Activated naive CD4-positive, alpha-beta T cell treated with anti-CD3 and anti-CD28 coated beads, Interleukin-2, amount 50 U/mL, for 16 hours (primary cell): ENCODE results near the gene ASB2.
A peak's percentile ranks its signal among the peaks of the same experiment; 100 is the strongest.

Source experiments
- DNase-seq: peaks from one replicate; pipeline ENCODE4 v3.0.0-alpha.2; 2020

ASB2 gene

DNA sequence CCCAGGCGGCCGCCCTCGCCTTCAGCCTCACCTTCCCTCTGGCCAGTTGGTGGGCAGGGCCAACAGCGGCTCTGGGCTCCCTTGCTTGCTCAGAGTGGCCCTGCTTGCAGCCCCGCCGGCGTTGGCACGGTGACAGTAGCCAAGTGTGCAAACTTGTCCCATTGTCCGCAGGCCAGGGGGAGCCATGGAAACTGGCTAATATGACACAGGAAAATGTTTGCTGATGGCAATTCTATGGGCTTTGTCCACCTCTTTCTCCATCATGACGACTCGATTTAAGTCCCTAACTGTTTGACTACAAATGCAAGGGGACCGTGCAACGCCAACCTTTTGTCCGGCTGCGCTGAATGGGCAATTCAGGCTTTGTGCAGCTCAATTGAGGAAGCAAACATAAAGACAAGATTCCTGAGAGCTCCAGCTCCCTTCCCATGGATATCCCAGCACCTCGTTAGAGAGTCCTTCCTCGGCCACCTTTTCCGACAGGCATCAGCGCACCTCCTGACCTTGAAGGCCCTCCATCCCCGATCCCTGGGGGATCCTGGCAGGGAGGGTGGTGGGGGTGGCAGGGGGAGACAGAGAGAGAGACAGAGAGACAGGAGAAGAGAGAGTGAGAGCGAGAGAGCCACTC lies 50.0 kb downstream of the ASB2 start:
- no peak for DNase-seq

- no peak for DNase-seq
Observed at GRCh38 chr14:93925374-93925895, 50.9 kb downstream of the ASB2 start.

GRCh38 chr14:93924592-93925355 lies 51.6 kb downstream of the ASB2 start:
- DNase-seq = no peak

DNA sequence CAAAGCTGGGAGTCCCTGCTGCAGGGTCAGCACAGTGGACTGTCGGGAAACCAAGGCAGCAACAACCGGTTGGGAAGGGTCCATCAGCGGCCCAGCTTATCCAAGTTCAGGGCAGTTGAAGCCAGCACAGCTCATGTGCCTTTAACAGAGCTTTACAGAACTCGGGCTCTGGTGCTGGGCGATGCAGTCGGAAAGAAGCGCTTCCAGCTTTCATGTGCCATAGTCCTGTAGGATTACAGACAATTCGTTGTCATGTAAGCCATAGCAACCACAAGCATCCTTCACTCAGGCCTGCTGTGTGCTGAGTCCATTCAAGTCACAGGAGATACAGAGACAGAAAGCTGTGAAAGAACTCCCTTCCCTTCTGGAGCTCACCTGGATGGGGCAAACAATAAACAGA lies 52.7 kb downstream of the ASB2 start:
- DNase-seq = no peak

DNA sequence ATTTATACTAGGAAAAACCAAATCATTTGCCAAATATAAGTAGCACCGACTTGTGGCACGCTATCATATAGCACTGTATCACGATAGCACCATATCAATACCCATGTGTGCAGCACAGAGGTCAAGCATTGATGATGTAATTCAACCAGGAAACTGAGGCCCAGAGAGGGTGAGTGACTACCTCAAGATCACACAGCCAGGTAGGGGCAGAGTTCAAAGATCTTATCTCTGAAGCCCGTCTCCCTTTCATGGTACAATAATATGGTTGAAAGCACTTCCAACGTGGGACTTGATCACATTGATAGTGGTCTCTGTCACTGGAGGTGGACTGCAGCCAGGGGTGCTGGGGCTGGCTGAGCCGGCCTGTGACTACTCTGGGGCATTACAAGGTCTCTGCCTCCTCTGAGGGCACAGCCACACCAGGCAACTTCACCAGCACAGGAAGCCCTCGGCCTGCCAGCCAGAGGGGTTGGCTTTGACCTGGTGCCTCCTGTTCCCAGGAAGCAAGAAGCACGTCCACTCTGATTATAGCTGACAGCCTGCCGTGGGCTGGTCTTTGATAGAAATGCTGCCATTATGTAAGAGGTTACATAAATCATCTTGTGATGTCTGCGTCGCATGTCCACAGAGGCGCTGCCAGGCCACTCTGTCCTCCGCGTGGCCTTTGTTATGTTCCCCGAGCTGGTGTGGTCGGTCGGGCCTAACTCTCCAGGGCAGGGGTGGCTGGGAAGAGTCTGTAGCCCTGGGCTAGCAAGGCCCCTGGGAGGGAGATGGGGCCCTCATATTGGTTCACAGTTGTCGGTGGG lies 55.2 kb downstream of the ASB2 start:
- no peak for DNase-seq

DNA sequence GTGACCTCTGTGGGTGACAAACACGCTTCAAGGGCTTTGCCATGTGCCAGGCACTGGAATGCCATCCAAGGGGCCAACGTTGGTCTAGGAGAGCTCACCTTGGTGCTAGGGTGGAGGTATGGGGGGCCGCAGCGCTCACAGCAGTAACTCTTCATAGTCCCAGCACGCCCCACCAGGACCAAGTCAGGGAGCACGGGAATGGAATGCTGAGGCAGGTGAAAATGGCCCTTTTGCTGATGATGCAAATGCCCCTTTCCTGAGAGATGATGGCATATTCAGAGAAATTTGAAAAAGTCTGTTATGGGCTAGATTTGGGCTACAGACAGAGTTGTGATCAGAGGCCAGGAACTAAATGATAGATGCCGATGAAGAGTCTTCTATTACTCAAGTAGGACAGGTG lies 59.2 kb downstream of the ASB2 start:
- DNase-seq = no peak

GRCh38 chr14:93916498-93916897 lies 59.9 kb downstream of the ASB2 start:
- DNase-seq = no peak

DNA sequence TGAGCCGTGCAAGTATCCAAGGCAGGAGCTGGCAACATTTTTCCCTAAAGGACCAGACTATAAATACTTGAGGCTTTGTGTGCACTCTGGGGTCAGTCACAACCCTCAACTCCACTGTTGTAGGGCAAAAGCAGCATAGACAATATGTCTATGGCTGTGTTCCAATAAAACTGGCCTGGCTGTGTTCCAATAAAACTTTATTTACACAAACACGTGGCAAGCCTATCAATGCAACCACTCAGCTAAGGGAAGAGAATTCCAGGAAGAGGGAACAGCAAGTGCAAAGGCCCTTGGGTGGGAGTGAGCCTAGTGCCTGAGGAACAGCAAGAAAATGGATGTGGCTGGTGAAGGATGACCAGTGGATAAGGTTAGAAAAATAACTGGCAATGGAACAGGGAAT lies 60.6 kb downstream of the ASB2 start:
- DNase-seq = no peak

DNA sequence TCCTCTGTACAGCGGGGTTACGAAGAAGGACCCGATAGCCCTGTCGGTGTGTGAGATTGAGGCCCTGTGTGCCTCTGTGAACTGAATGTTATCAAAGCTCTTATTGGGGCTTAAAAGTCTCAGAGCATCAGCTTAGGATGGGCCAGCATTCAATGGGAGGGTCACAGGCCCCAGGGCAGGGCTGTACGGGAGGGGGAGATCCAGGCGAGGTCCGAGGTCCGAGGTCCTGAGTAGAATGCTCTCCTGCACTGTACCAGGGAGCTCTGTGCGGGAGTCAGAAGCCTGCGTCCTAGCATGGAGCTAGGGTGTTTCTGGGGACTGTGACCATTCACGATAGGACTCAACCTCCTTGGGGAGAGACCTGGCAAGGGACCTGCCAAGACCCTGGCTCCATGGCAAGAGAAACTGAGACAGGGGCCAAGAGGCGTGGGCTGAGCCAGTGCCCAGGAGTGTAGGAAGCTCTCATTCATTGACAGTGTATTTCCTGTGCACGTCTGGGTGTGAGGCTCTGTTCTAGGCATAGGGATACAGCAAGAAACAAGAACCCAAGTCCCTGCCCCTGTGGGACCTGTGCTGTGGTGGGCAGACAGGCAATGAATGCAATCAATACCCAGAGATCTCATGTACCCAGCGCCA lies 61.2 kb downstream of the ASB2 start:
- DNase-seq = no peak

GRCh38 chr14:93914278-93914677 lies 62.1 kb downstream of the ASB2 start:
- no peak for DNase-seq

- DNase-seq = no peak
Observed at GRCh38 chr14:93912782-93913181, 63.6 kb downstream of the ASB2 start.

GRCh38 chr14:93911975-93912615 lies 64.3 kb downstream of the ASB2 start:
- DNase-seq = no peak

- no peak for DNase-seq
Observed at GRCh38 chr14:93909429-93910128, 66.8 kb downstream of the ASB2 start.

DNA sequence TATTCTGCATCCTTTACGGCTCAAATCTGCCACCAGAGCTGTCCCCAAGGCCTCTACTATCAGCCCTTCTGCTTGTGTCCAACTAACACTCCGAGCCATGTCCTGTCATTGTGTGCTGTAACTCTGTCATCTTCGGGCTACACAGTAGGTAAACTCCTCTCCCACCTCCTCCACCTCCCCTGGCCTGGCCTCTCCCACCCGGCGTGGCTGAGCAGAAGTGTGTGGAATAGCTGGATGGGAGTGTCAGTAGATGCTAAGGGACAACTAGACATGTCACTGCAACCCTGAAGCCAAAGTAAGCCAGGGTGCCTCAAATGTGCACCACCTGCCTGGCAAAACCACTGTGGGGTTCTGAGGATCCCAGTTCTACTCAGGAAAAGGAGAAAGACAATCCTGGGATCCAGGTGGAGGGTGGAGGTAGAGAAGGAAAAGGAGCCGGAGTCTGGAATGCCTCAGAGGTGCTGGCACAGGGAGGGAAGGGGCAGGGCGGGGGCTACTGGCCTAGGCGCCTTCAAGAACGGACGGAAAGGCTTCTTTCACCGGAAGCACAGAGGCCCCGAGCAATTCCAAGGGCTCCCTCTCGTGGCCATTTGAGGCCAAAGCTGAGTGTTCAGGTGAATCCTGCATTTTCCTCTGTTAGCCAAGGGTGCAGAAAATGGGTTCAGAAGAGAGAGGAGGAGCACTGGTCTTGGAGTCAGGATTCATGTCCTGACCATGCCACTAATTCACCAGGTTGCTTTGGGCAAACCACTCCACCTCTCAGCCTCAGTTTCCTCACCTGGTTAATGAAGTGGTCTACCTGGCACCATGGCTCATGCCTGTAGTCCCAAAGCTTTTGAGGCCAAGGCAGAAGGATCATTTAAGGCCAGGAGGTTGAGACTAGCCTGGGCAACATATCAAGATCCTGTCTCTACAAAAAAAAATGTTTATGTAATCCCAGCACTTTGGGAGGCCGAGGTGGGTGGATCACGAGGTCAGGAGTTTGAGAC lies 69.7 kb downstream of the ASB2 start:
- peak; percentile 23 for DNase-seq

- DNase-seq = no peak
Observed at GRCh38 chr14:93905623-93906022, 70.7 kb downstream of the ASB2 start.

- no peak for DNase-seq
Observed at GRCh38 chr14:93903342-93904184, 72.8 kb downstream of the ASB2 start.

DNA sequence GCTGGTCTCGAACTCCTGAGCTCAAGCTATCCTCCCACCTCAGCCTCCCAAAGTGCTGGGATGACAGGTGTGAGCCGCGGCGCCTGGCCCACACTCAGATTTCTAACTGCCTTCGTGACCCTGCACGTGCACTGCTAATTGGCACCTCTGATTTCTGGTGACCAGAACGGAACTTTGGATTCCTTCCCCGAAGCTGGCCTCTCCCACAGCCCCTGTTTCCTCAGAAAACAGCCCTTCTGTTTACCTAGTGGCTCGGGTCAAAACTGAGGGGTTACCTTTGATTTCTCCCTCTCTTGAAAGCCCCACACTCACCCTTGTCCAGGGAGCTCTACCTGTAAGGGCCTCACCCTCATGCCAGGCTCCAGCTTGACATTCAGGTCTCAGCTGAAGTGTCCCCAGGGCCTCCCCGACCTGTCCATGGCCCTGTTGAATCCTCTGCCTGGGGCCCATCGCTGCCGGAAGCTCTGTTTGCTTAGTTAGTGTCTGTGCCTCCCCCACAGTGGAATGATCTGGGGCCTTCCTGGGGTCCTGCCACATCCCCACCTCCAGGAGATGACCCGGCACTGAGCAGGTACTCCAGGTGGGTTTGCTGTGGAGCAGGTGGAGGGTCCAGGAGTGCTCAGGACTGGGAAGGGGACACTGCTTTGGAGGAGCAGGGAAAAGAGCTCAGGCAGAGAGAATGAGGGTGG lies 73.6 kb downstream of the ASB2 start:
- no peak for DNase-seq

DNA sequence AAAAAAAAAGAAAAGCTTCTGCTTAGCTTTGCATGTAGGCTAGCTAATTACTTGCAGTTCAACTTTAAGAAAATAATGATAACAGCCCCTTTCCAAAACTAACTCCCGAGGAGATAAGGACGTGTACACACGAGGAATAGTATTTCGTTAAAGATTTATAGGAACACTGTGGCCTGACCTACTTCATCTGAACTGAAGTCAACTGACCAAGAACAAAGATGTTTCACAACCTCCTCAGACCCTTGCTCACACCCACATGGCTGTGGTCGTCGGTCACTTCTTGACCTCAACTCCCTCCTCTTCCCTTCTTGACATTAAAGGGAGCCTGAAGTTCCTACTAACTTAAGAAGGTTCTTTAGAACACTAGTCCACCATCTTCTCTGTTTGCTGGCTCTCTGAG lies 74.6 kb downstream of the ASB2 start:
- DNase-seq = no peak

DNA sequence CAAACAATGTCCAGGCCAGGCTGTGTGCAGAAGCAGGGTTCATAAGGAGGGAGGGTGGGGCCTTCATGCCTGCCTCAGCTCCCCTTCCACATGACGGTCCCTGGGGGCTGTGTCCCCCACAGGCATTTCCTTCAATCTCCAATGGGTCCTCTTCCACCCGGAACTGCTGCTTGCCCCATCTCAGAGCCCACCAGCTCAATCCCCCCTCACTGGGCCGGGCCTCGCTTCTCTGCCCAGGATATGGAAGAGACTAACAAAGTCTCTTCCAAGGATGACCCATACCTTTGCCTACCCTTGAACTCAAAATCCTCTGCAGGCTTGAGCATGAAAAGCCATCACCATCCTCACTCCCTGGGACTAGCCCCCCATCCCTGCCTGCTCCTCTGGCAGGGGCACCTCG lies 77.6 kb downstream of the ASB2 start:
- DNase-seq = no peak
